WTC11 (cell line): Measurements from ENCODE around the gene KERA. TPM values are rescaled to one million over a fixed set of nuclear protein-coding genes. Genes with fewer than 3 reads are reported as not detected.

ENCODE experiments used
- ATAC-seq: fragments of 200-7000 bp; cut with Tn5 transposase; 2 replicates; pipeline ENCODE4 v1.10.0; 2021; ENCODE audit warnings: mild to moderate bottlenecking, moderate library complexity
- CTCF ChIA-PET: fragments of 300-600 bp; sonication (Branson Sonifier 250); formaldehyde crosslinking; loops from one replicate; lab custom pipeline; 2021; ENCODE audit warnings: antibody characterized with exemption; lab: Charles Lee
- POLR2A ChIA-PET: fragments of 350-600 bp; sonication (Branson Sonifier 250); formaldehyde crosslinking; loops from one replicate; lab custom pipeline; 2021; ENCODE audit warnings: antibody characterized with exemption; lab: Charles Lee
- DNase-seq: peaks from one replicate; pipeline ENCODE4 v3.0.0; 2021; ENCODE audit warnings: low spot score
- H3K27ac Mint-ChIP-seq: 2 replicates; pipeline ENCODE4 v1.8.0; 2021; ENCODE audit warnings: mixed read lengths
- H3K27me3 Mint-ChIP-seq: 2 replicates; pipeline ENCODE4 v1.8.0; 2021; ENCODE audit warnings: low read depth, mild to moderate bottlenecking, moderate library complexity, mixed read lengths
- H3K36me3 Mint-ChIP-seq: 2 replicates; pipeline ENCODE4 v1.8.0; 2021; ENCODE audit warnings: mixed read lengths
- H3K4me1 Mint-ChIP-seq: 2 replicates; pipeline ENCODE4 v1.8.0; 2022; ENCODE audit warnings: mixed read lengths
- H3K4me3 Mint-ChIP-seq: 2 replicates; pipeline ENCODE4 v1.8.0; 2021; ENCODE audit warnings: mild to moderate bottlenecking, moderate library complexity, mixed read lengths
- H3K9me3 Mint-ChIP-seq: 2 replicates; pipeline ENCODE4 v1.8.0; 2021; ENCODE audit warnings: mixed read lengths
- AFF4 ChIP-seq: sonication (generic); formaldehyde crosslinking; IDR thresholded peaks from 2 replicates; pipeline ENCODE4 v1.8.1; 2023; ENCODE audit warnings: mild to moderate bottlenecking, missing genetic modification reagents, borderline replicate concordance
- ARID4B ChIP-seq: sonication (generic); formaldehyde crosslinking; IDR thresholded peaks from 2 replicates; pipeline ENCODE4 v1.8.0; 2023; ENCODE audit warnings: missing genetic modification reagents, mild to moderate bottlenecking, borderline replicate concordance
- CREM ChIP-seq: sonication (generic); formaldehyde crosslinking; IDR thresholded peaks from 2 replicates; pipeline ENCODE4 v1.8.1; 2022; ENCODE audit warnings: mild to moderate bottlenecking, missing genetic modification reagents, moderate library complexity
- CTCF ChIP-seq: fragments of 200-600 bp; IDR thresholded peaks from 2 replicates; pipeline ENCODE4 v1.8.0; 2022; ENCODE audit warnings: antibody characterized with exemption
- EMX1 ChIP-seq: fragments of 250-450 bp; sonication (Bioruptor Pico); IDR thresholded peaks from 2 replicates; pipeline ENCODE4 v1.8.0; 2021; ENCODE audit warnings: mild to moderate bottlenecking
- ERG ChIP-seq: fragments of 250-450 bp; sonication (Bioruptor Pico); IDR thresholded peaks from 2 replicates; pipeline ENCODE4 v1.8.0; 2021; ENCODE audit warnings: mild to moderate bottlenecking
- JUN ChIP-seq: sonication (generic); formaldehyde crosslinking; IDR thresholded peaks from 2 replicates; pipeline ENCODE4 v1.8.0; 2023; ENCODE audit warnings: mild to moderate bottlenecking, missing genetic modification reagents
- MLX ChIP-seq: sonication (generic); formaldehyde crosslinking; IDR thresholded peaks from 2 replicates; pipeline ENCODE4 v1.8.1; 2023; ENCODE audit warnings: mild to moderate bottlenecking, missing genetic modification reagents, moderate library complexity
- NFYB ChIP-seq: sonication (generic); formaldehyde crosslinking; conservative IDR thresholded peaks from 2 replicates; pipeline ENCODE4 v1.8.0; 2022; ENCODE audit warnings: low read depth, missing genetic modification reagents
- NR3C1 ChIP-seq: sonication (generic); formaldehyde crosslinking; conservative IDR thresholded peaks from 2 replicates; pipeline ENCODE4 v1.8.1; 2023; ENCODE audit warnings: low read depth, mild to moderate bottlenecking, missing genetic modification reagents
- SMAD4 ChIP-seq: sonication (generic); formaldehyde crosslinking; IDR thresholded peaks from 2 replicates; pipeline ENCODE4 v1.8.0; 2022; ENCODE audit warnings: mild to moderate bottlenecking, missing genetic modification reagents
- SOX15 ChIP-seq: fragments of 250-450 bp; sonication (Bioruptor Pico); IDR thresholded peaks from 2 replicates; pipeline ENCODE4 v1.9.0; 2021; ENCODE audit warnings: mild to moderate bottlenecking
- ZNF263 ChIP-seq: sonication (generic); formaldehyde crosslinking; IDR thresholded peaks from 2 replicates; pipeline ENCODE4 v1.8.1; 2022; ENCODE audit warnings: low read depth, mild to moderate bottlenecking, moderate library complexity, missing genetic modification reagents
- ZNF317 ChIP-seq: sonication (generic); formaldehyde crosslinking; IDR thresholded peaks from 2 replicates; pipeline ENCODE4 v1.8.1; 2023; ENCODE audit warnings: low read depth, mild to moderate bottlenecking, moderate library complexity, missing genetic modification reagents, borderline replicate concordance
- ZNF423 ChIP-seq: fragments of 250-450 bp; sonication (Bioruptor Pico); IDR thresholded peaks from 2 replicates; pipeline ENCODE4 v2.1.2; 2022; ENCODE audit warnings: mild to moderate bottlenecking, moderate library complexity
- total RNA-seq: library from RNA; stranded (reverse); gene quantifications from 3 replicates; pipeline ENCODE4 v1.2.3, GENCODE V29; 2021

Gene KERA
- total RNA-seq, 1 experiment from 2014 or later = not detected

- DNase-seq (no peak), ATAC-seq (no peak)
- no peaks in the 10 kb centered on the region; the same call in 1 of the 2 replicates for H3K27me3 Mint-ChIP-seq
- H3K36me3 Mint-ChIP-seq = no peaks in the 10 kb centered on the region
- no peak overlapping the region for H3K27ac Mint-ChIP-seq
- peaks cover 4% of the 10 kb centered on the region for H3K4me1 Mint-ChIP-seq
- TF ChIP-seq EMX1 (CRISPR knock-in tag) (no peak), JUN (no peak), SOX15 (CRISPR knock-in tag) (no peak), ZNF317 (CRISPR knock-in tag) (no peak), CTCF (no peak), AFF4 (CRISPR knock-in tag) (no peak), NFYB (CRISPR knock-in tag) (no peak), NR3C1 (CRISPR knock-in tag) (no peak), ZNF263 (CRISPR knock-in tag) (no peak), ARID4B (CRISPR knock-in tag) (no peak), CREM (CRISPR knock-in tag) (no peak)
- no peak overlapping the region for H3K4me3 Mint-ChIP-seq
- ChIA-PET POLR2A (no interaction called here), CTCF (no interaction called here)
- no peaks in the 10 kb centered on the region for H3K9me3 Mint-ChIP-seq
Measured at GRCh38 chr12:91106283-91106682, 48.5 kb upstream of the KERA start.

GRCh38 chr12:91105807-91106206, 48.0 kb upstream of the KERA start:
- TF ChIP-seq ZNF423 (CRISPR knock-in tag) = no peak
- ATAC-seq (no peak), DNase-seq (no peak)
- H3K4me1 Mint-ChIP-seq = peaks cover 3% of the 10 kb centered on the region; the same call in 1 of the 2 replicates
- ChIA-PET POLR2A (no interaction called here), CTCF (no interaction called here)
- H3K9me3 Mint-ChIP-seq = no peaks in the 10 kb centered on the region
- no peak overlapping the region for H3K27ac Mint-ChIP-seq
- no peaks in the 10 kb centered on the region; the same call in 1 of the 2 replicates for H3K27me3 Mint-ChIP-seq
- no peak overlapping the region for H3K4me3 Mint-ChIP-seq
- no peaks in the 10 kb centered on the region for H3K36me3 Mint-ChIP-seq

GRCh38 chr12:91104812-91105466, 47.1 kb upstream of the KERA start:
- Mint-ChIP-seq H3K4me3 (no peak overlapping the region), H3K4me1 (peaks cover 3% of the 10 kb centered on the region; the same call in 1 of the 2 replicates), H3K36me3 (no peaks in the 10 kb centered on the region), H3K27ac (no peak overlapping the region), H3K27me3 (no peaks in the 10 kb centered on the region; the same call in 1 of the 2 replicates), H3K9me3 (no peaks in the 10 kb centered on the region)
- no peak for DNase-seq
- CTCF ChIA-PET = no interaction called here
- ATAC-seq = no peak
- POLR2A ChIA-PET = no interaction called here
- TF ChIP-seq SOX15 (CRISPR knock-in tag) = no peak
- TF ChIP-seq SMAD4 (CRISPR knock-in tag) = no peak
- no peak for TF ChIP-seq CTCF
- no peak for TF ChIP-seq MLX
- TF ChIP-seq ERG = no peak
